ENCODE results near the gene TRIM50. TPM values are rescaled to one million over a fixed set of nuclear protein-coding genes. Genes with fewer than 3 reads are reported as not detected.

Gene TRIM50
- total and polyA plus RNA-seq, 9 of the 15 experiments (the other 6 are each of a cell fraction or from before 2014, with no cell fraction given), result not detected

GRCh38 chr7:73343671-73344380 is 15.9 kb upstream of the TRIM50 start (continued):
- TF ChIP-seq ZNF449 (CRISPR knock-in tag; IDR thresholded peaks at IDR 0.05), result no peak
- no peak for TF ChIP-seq ATF6 (CRISPR knock-in tag; IDR thresholded peaks at IDR 0.05)
- no peak for TF ChIP-seq RBM25 (IDR thresholded peaks at IDR 0.05; ENCODE audit: low read depth, low read length, severe bottlenecking)
- TF ChIP-seq KAT2B (IDR thresholded peaks at IDR 0.05; ENCODE audit: low read depth, low read length), result no peak
- no peak for TF ChIP-seq RERE (CRISPR knock-in tag; IDR thresholded peaks at IDR 0.05; ENCODE audit: borderline replicate concordance)
- no peak for TF ChIP-seq ZNF318 (IDR thresholded peaks at IDR 0.05; ENCODE audit: borderline replicate concordance in 1 of 2, low read depth in 1 of 2)
- TF ChIP-seq L3MBTL2 (IDR thresholded peaks at IDR 0.05), result no peak
